Epidermal melanocyte (primary cell): ENCODE data around the gene INPP4A.

Experiments used
- DNase-seq: peaks from one replicate; pipeline ENCODE4 v3.0.0; 2011; ENCODE audit warnings: low spot score; ENCODE audit not compliant: insufficient read length

The INPP4A gene

GRCh38 chr2:98436734-98437133 lies 7.9 kb upstream of the INPP4A start:
- no peak for DNase-seq

GRCh38 chr2:98438190-98439133 lies 6.2 kb upstream of the INPP4A start:
- no peak for DNase-seq

- DNase-seq, result no peak
These were observed 2.8 kb upstream of the INPP4A start for GRCh38 chr2:98441706-98442450.

GRCh38 chr2:98442488-98442887 lies 2.2 kb upstream of the INPP4A start:
- DNase-seq, result no peak

- DNase-seq, result no peak
These were observed 572 bp downstream of the INPP4A start for GRCh38 chr2:98445177-98445682.

GRCh38 chr2:98445683-98446581 lies 1.3 kb downstream of the INPP4A start:
- no peak for DNase-seq

GRCh38 chr2:98446850-98447249 lies 2.2 kb downstream of the INPP4A start:
- no peak for DNase-seq

GRCh38 chr2:98448441-98449145 lies 3.9 kb downstream of the INPP4A start:
- no peak for DNase-seq

GRCh38 chr2:98452396-98453027 lies 7.9 kb downstream of the INPP4A start:
- no peak for DNase-seq

GRCh38 chr2:98453083-98453482 lies 8.4 kb downstream of the INPP4A start:
- DNase-seq, result no peak

- DNase-seq, result no peak
These were observed 8.9 kb downstream of the INPP4A start for GRCh38 chr2:98453531-98453930.

GRCh38 chr2:98454073-98454472 lies 9.4 kb downstream of the INPP4A start:
- DNase-seq, result no peak

- no peak for DNase-seq
These were observed 10.0 kb downstream of the INPP4A start for GRCh38 chr2:98454500-98455235.

GRCh38 chr2:98455494-98455976 lies 10.9 kb downstream of the INPP4A start:
- DNase-seq, result no peak

GRCh38 chr2:98457045-98457696 lies 12.5 kb downstream of the INPP4A start:
- no peak for DNase-seq

GRCh38 chr2:98458207-98458606 lies 13.5 kb downstream of the INPP4A start:
- no peak for DNase-seq

- DNase-seq, result no peak
These were observed 14.2 kb downstream of the INPP4A start for GRCh38 chr2:98458667-98459380.
